ENCODE results near the gene ZNF385A. TPM values are rescaled to one million over a fixed set of nuclear protein-coding genes. Genes with fewer than 3 reads are reported as not detected.

The ZNF385A gene
- total and polyA plus RNA-seq, 9 of the 15 experiments (the other 6 are each of a cell fraction or from before 2014, with no cell fraction given), result 1.0 to 111 (median 7.7) TPM

DNA sequence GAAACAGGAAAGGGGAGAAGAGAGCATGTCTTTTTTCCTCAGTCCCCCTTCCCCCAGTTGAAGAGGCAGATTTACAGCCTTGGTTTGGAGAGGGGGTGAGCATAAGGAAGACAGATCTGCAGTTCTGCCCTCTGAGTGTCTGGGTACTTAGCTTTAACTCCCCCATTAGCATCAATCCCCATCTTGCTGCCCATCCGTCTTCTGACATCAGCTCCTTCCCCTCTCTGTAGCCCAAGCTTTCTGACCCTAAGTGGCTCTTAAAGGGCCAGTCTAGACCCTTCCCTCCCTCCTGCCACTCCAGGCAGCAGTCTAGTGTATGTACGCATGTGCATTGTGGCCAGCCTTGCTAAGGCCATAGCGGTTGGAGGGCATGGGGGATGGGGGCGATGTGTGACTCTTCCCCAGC lies 27.6 kb downstream of the ZNF385A start:
- peaks cover 6% of the 10 kb centered on the region; the same call in 2 of the 3 replicates for H3K36me3 ChIP-seq (ENCODE audit: control insufficient read depth, insufficient read depth, low read length)
- ATAC-seq (no peak), DNase-seq (ENCODE audit: extremely low read depth in 1 of 4, low spot score in 3 of 4) (peak in 1 of 4 experiments; percentile 60), FAIRE-seq (no peak)
- peak overlapping the region; percentile 28 to 66; a peak in 2 of 4 replicates for H3K9ac ChIP-seq (ENCODE audit: insufficient read depth in 1 of 2, low read depth in 2 of 2, low read length in 2 of 2)
- no peaks in the 10 kb centered on the region for H3K27me3 ChIP-seq (ENCODE audit: control insufficient read depth in 2 of 2, insufficient read depth in 2 of 2, low read length in 2 of 2)
- peak overlapping the region; percentile 90; the same call in 1 of the 3 replicates for H3K27ac ChIP-seq (ENCODE audit: extremely low read depth, low read depth, low read length)
- 32% methylated on average over 4 of the region's 4 CpGs for WGBS (ENCODE audit: insufficient coverage, low coverage, missing lambda C conversion rate)
- in situ Hi-C loops (cut with MboI), result no loop called here
- peak overlapping the region; percentile 99; the same call in 1 of the 2 replicates for H3K4me2 ChIP-seq (ENCODE audit: insufficient read depth, low read length)
- peaks cover 26% of the 10 kb centered on the region; the same call in 2 of the 3 replicates for H3K79me2 ChIP-seq (ENCODE audit: control insufficient read depth, insufficient read depth, low read length)
- peaks cover 52 to 62% of the 10 kb centered on the region in 2 experiments for H3K4me1 ChIP-seq (replicated peaks in 1 of 2; ENCODE audit: control insufficient read depth in 2 of 2, insufficient read depth in 2 of 2, low read length in 2 of 2)
- POLR2A ChIA-PET, result interaction anchor here (0.6 to 5.8 kb wide), 10 partner anchors 14 to 1098 kb away, joined by 3 to 57 read pairs (median 6); partner anchors contain the start of genes CBX5 and HNRNPA1
- H2AFZ ChIP-seq (ENCODE audit: low read depth, low read length), result no peak overlapping the region
- CTCF ChIA-PET (ENCODE audit: low intra/inter-chr PET ratio), result no interaction called here
- intact Hi-C loops (cut with micrococcal nuclease), result no loop called here
- no peaks in the 10 kb centered on the region for H3K9me3 ChIP-seq (replicated peaks; ENCODE audit: control insufficient read depth, insufficient read depth, low read depth, low read length)
- H3K4me3 ChIP-seq, result no peak overlapping the region
- no TSS peak for BruUV-seq (replicated peaks)
- H3K9me1 ChIP-seq (ENCODE audit: control insufficient read depth, insufficient read depth, low read length), result no peaks in the 10 kb centered on the region
- no peaks in the 10 kb centered on the region for H4K20me1 ChIP-seq (replicated peaks; ENCODE audit: control insufficient read depth, insufficient read depth, low read length)
- TF ChIP-seq ZNF12 (CRISPR knock-in tag; IDR thresholded peaks at IDR 0.05) (no peak), CEBPB (tag; IDR thresholded peaks at IDR 0.05) (no peak), NRF1 (conservative IDR thresholded peaks at IDR 0.05 in 1 of 2, IDR thresholded peaks at IDR 0.05 in 1 of 2) (peak; percentile 51 to 57; a peak in 1 of 4 replicates), YBX1 (IDR thresholded peaks at IDR 0.05) (no peak), ARID2 (IDR thresholded peaks at IDR 0.05) (no peak), MCM5 (IDR thresholded peaks at IDR 0.05; ENCODE audit: low read depth) (no peak), SMARCE1 (IDR thresholded peaks at IDR 0.05) (no peak), RBM34 (IDR thresholded peaks at IDR 0.05; ENCODE audit: borderline replicate concordance, insufficient read depth, low read length) (no peak), DIDO1 (tag; IDR thresholded peaks at IDR 0.05; ENCODE audit: low read depth) (no peak), CHD2 (IDR thresholded peaks at IDR 0.05; ENCODE audit: low read depth, low read length) (no peak), MED1 (CRISPR knock-in tag; IDR thresholded peaks at IDR 0.05; ENCODE audit: borderline replicate concordance) (no peak), TFAM (CRISPR knock-in tag; conservative IDR thresholded peaks at IDR 0.05) (no peak), CBFA2T2 (conservative IDR thresholded peaks at IDR 0.05) (no peak)
- TF ChIP-seq, protein P1, sequence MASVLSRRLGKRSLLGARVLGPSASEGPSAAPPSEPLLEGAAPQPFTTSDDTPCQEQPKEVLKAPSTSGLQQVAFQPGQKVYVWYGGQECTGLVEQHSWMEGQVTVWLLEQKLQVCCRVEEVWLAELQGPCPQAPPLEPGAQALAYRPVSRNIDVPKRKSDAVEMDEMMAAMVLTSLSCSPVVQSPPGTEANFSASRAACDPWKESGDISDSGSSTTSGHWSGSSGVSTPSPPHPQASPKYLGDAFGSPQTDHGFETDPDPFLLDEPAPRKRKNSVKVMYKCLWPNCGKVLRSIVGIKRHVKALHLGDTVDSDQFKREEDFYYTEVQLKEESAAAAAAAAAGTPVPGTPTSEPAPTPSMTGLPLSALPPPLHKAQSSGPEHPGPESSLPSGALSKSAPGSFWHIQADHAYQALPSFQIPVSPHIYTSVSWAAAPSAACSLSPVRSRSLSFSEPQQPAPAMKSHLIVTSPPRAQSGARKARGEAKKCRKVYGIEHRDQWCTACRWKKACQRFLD (CRISPR knock-in tag; IDR thresholded peaks at IDR 0.05), result no peak
- TF ChIP-seq, protein P2, sequence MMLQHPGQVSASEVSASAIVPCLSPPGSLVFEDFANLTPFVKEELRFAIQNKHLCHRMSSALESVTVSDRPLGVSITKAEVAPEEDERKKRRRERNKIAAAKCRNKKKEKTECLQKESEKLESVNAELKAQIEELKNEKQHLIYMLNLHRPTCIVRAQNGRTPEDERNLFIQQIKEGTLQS (IDR thresholded peaks at IDR 0.05), result no peak
- TF ChIP-seq, protein P2 (CRISPR knock-in tag; conservative IDR thresholded peaks at IDR 0.05), result no peak
- TF ChIP-seq, protein P3, sequence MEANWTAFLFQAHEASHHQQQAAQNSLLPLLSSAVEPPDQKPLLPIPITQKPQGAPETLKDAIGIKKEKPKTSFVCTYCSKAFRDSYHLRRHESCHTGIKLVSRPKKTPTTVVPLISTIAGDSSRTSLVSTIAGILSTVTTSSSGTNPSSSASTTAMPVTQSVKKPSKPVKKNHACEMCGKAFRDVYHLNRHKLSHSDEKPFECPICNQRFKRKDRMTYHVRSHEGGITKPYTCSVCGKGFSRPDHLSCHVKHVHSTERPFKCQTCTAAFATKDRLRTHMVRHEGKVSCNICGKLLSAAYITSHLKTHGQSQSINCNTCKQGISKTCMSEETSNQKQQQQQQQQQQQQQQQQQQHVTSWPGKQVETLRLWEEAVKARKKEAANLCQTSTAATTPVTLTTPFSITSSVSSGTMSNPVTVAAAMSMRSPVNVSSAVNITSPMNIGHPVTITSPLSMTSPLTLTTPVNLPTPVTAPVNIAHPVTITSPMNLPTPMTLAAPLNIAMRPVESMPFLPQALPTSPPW (CRISPR knock-in tag; IDR thresholded peaks at IDR 0.05), result 0 out of 2 replicates have a peak, but pooled peaks have one; percentile 4
- TF ChIP-seq, protein P4, sequence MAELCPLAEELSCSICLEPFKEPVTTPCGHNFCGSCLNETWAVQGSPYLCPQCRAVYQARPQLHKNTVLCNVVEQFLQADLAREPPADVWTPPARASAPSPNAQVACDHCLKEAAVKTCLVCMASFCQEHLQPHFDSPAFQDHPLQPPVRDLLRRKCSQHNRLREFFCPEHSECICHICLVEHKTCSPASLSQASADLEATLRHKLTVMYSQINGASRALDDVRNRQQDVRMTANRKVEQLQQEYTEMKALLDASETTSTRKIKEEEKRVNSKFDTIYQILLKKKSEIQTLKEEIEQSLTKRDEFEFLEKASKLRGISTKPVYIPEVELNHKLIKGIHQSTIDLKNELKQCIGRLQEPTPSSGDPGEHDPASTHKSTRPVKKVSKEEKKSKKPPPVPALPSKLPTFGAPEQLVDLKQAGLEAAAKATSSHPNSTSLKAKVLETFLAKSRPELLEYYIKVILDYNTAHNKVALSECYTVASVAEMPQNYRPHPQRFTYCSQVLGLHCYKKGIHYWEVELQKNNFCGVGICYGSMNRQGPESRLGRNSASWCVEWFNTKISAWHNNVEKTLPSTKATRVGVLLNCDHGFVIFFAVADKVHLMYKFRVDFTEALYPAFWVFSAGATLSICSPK (IDR thresholded peaks at IDR 0.05; ENCODE audit: borderline replicate concordance), result no peak
